SW 1271 (cell line): ENCODE results near the gene TIMM29.
"Not testable (repeated sequence)": the region's sequence is repeated elsewhere in the genome, so short reads cannot be mapped to it uniquely, and the experiment has no call there.

Source experiments
- DNase-seq, 2 experiments: peaks; one replicate each; lab custom pipeline; 2025; lab: John Stamatoyannopoulos, UW

The TIMM29 gene

DNA sequence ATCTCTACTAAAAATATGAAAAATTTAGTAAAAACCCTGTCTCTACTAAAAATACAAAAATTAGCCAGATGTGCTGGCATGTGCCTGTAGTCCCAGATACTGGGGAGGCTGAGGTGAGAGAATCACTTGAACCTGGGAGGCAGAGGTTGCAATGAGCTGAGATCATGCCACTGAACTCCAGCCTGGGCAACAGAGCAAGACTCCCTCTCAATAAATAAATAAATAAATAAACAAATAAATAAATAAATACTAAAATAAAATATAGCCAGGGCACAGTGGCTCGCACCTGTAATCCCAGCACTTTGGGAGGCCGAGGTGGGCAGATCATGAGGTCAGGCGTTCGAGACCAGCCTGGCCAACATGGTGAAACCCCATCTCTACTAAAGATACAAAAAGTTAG is 14.8 kb downstream of the TIMM29 start:
- not testable (repeated sequence) for DNase-seq

DNA sequence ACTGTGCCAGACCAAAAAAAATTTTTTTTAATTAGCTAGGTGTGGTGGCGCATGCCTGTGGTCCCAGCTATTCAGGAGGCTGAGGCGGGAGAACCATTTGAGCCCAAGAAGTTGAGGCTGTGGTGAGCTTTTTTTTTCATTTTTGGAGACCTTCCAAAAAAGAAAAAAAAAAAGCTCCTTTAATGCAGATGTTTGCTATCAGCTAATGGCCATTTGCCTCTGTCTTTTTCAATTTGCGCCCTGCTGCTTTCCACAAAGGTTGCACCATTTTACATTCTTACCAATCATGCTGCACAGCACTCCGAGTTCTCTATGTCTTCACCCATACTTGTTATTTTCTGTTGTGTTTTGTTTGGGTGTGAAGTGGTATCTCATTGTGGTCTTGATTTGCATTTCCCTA is 16.7 kb downstream of the TIMM29 start:
- DNase-seq, result no peak

DNA sequence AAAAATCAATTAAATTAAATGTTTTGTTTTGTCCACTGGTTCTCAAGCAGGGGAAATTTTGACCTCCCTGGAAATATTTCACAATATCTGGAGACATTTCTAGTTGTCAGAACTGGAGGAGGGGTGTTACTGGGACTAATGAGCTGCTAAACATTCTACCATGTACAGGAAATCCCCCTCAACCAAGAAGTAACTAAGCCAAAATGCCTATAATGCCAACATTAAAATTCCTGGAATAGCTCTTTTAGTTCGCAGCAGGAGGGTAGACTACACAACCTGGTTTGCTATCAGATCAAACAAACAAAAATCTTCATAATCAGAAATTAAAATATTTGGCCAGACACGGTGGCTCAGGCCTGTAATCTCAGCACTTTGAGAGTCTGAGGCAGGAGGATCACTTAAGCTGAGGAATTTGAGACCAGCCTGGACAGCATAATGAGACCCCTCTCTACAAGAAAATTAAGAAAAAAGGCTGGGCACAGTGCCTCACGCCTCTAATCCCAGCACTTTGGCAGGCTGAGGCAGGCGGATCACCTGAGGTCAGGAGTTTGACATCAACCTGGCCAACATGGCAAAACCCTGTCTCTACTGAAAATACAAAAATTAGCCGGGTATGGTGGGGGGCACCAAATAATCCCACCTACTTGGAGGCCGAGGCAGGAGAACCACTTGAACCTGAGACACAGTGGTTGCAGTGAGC is 18.5 kb downstream of the TIMM29 start:
- DNase-seq, result peak in 1 of 2 experiments; percentile 52

DNA sequence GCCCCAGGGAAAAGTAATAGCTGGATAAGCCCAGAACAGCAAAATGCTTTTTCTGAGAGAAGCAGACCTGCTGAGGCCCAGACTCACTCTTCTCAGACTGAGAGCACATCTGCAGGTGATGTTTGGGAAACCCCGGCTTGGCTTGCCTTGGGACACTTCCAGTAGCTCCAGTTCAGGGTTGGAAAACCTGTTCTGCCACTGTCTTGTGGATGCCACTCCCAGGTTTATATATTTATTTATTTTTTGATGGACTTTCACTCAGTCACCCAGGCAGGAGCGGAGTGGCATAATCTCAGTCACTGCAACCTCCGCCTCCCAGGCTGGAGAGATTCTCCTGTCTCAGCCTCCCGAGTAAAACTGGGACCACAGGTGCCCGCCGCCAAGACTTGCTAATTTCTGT is 24.2 kb downstream of the TIMM29 start:
- no peak for DNase-seq

DNA sequence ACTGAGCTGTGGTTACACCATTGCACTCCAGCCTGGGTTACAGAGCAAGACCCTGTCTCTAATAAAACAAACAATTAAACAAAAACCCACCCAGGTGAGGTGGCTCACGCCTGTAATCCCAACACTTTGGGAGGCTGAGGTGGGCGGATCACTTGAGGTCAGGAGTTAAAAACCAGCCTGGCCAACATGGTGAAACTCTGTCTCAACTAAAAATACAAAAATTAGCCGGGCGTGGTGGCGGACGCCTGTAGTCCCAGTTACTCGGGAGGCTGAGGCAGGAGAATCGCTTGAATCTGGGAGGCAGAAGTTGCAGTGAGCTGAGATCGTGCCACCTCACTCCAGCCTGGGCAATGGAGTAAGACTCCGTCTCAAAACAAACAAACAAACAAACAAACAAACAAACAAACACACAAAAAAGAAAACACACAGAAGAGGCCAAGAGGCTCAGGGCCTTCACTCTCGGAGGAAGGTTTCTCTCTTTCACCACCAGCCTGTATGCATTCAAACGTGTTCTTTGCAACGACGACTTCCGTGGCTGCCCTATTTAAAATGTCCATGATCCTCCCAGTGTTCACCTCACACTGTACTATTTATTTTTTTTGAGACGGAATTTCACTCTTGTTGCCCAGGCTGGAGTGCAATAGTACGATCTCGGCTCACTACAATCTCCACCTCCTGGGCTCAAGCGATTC is 30.8 kb downstream of the TIMM29 start:
- DNase-seq, result not testable (repeated sequence)

DNA sequence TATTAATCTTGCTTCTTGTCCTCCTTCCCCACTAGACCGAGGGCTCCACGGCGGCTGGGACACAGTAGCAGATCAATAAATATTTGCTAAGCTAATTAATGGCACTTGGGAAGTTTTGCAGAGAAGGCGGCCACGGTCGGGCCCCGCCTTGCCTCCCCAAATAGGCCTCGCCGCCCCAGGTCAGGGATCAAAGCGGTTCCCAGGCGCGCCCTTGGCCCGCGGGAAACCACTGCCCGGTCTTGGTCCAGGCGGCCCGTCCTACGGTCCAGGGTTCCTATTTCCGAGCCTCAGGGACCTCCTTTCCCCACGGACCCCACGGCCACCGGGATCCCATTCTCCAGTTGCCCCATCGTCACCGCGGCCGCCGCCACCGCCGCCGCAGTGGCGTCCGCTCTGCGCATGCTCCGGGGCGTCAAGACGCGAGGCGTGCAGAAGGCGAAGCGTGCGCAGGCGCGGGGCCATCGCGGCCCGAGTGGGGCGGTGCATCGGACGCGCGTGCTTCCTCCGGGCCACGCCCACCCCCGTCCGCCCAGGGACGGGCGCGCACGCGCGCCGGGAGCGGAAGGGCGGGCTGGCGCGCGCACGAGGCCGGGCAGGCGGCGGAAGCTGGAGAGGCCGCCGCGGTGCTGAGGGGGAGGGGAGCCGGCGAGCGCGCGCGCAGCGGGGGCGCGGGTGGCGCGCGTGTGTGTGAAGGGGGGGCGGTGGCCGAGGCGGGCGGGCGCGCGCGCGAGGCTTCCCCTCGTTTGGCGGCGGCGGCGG is 31.9 kb downstream of the TIMM29 start, which contains the start of gene SMARCA4:
SMARCA4 (plus strand) TSS at position 717 of the 759 bp plus-strand sequence. CDS start 23,122 bp downstream, outside the sequence.
- DNase-seq, result peak; percentile 76 to 92

DNA sequence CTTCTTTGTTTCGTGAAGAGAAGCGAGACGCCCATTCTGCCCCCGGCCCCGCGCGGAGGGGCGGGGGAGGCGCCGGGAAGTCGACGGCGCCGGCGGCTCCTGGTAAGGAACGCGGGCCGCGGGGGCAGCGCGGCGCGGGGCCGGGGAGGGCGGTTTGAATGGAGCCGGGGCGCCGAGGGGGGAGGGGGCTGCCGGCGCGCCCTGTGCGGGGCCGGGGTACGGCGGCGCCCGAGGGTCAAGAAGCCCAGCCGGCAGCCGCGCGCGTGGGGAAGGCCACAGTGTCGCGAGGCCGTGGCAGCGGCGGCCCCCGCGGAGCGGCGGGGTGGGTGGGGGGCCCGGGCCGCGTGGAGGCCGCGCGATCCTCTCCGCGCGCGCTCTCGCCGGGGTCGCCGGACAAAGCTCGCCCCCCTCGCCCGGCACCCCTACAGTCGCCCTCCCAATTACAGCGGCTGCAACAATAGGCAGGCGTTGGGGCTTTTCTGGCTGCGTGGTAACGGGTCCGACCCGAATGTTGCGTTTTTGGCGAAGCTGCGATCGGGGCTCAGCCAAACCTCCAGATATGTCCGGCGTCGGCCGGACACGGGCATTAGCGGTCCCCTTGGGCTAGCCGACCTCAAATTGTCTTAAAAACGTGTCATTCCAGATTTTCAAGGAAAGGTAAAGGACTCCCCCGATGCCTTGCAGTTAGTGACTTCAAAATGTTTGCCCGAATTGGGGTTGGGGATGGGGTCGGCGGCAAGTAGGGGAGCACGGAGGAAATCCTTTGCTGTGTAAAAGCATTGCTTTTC is 32.7 kb downstream of the TIMM29 start:
- DNase-seq, result no peak

DNA sequence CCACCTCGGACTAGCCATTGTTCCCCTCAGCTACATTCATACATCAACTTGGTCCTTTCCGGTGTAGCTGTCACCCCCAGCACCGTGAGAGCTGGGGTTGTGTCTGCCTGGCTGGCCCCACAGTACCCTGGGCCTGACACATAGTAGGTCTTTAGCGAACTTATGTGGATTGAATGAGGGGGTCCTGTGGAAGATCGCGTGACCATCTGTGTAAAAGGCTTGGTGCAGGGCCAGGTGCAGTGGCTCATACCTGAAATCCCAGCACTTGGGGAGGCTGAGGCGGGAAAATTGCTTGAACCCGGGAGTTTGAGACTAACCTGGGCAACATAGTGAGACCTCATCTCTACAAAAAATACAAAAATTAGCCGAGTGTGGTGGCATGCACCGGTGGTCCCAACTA is 34.3 kb downstream of the TIMM29 start:
- no peak for DNase-seq

DNA sequence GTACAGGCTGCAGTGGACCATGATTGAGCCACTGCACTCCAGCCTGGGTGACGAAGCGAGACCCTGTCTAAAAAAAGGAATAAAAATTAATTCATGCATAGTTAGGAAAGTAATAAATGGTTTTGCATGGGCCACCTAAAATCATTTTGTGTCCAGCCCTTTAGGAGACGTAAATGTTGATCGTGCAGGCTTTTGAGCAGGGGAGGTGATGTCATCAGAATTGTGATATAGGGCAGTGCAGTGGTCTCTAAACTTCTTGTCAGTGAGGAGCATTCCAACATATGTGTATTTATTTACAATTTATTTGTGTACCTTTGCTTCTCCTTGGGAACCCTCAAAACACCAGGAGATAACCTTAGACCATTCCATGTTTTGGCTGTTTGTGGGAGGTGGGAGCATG is 35.3 kb downstream of the TIMM29 start:
- DNase-seq, result no peak

DNA sequence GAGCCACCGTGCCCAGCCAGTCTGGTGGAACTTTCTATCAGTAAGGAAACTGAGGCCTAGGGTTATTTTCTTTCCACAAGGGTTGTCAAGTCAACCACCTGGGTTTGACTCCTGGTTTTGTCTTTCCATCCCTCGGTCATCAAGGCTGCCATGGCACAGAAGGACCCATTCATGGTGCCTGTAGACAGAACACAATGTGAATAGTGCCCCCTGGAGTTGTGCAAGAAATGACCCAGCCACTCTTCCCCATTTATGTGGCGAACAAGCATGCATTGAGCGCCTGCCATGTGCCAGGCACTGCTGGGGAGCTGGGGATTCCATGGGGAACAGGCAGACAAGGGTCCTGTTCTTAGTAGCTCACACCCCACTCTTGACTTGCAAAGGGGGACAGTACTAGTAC is 36.3 kb downstream of the TIMM29 start:
- DNase-seq, result no peak

DNA sequence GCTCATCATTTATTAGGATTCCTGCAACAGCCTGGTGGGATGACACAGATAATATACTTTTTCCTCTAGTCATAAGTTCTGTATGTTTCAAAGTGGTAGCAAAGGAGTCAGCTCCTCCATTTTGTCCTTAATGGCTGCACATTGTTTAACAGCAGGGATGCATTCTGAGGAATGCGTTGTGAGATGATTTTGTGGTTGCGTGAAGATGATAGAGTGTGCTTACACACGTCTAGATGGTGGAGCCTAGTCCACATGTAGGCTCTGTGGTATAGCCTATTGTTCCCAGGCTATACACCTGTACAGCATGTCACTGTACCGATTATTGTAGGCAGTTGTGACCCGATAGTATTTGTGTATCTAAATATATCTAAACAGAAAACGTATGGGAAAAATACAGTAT is 36.8 kb downstream of the TIMM29 start:
- no peak for DNase-seq

DNA sequence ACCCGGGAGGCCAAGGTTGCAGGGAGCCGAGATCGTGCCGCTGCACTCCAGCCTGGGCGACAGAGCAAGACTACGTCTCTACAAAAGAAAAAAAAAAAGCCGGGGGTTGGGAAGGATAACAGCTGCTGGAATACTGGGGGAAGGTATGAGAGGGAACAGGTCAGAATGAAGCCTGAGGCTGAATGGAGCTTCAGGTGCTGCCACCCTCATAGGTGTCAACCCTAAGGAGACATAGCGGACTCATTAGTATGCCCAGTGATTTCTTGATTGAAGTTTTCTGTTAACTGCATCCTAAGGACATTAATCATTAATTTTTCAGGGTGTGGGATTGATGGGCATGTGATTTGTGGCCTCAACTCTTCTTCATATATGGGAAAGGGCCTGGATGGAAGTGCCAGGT is 38.2 kb downstream of the TIMM29 start:
- no peak for DNase-seq

DNA sequence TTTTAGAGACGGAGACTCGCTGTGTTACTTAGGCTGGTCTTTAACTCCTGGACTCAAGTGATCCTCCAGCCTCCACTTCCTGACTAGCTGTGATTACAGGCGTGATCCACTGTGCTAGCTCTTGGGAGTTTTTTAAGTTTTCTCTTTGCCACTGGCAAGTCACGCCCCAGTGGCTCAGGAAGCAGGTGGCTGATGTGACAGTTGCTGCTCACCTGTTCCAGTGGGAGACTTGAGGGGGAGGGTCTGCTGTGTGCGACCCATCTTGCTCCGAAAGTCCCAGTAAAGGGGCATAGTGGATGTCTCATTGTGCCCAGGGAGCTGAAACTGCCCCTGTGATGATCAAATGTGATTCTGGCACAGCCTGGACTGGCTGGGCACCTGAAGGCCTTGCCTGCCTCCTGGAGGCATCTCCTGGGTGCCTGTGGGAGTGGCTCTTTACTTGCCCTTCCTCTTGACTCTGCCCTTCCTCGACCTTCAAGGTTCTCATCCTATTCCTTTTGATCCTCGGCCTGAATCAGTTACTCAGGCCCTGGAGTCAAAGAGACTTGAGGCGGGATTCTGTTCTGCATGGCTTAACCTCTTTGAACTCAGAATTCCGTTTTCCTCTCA is 40.0 kb downstream of the TIMM29 start:
- no peak for DNase-seq

DNA sequence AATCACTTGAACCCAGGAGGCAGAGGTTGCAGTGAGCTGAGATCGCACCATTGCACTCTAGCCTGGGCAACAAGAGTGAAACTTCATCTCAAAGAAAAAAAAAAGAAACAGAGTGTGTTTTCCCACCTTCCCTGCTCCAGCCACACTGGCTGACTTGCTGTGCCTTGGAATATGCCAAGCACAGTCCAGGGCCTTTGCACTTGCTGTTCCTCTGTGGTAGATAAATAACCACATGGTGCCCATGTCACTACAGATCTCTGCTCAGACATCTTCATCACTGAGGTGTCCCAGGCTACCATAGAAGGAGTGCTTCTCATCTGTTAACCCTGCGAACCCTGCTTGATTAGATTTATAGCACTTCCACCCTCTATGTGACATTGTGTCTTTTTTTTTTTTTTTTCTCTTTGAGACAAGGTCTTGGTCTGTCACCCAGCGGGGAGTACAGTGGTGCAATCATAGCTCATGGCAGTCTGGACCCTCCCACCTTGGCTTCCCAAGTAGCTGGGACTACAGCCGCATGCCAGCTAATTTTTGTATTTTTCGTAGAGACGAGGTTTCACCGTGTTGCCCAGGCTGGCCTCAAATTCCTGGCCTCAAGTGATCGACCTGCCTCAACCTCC is 42.6 kb downstream of the TIMM29 start:
- no peak for DNase-seq

DNA sequence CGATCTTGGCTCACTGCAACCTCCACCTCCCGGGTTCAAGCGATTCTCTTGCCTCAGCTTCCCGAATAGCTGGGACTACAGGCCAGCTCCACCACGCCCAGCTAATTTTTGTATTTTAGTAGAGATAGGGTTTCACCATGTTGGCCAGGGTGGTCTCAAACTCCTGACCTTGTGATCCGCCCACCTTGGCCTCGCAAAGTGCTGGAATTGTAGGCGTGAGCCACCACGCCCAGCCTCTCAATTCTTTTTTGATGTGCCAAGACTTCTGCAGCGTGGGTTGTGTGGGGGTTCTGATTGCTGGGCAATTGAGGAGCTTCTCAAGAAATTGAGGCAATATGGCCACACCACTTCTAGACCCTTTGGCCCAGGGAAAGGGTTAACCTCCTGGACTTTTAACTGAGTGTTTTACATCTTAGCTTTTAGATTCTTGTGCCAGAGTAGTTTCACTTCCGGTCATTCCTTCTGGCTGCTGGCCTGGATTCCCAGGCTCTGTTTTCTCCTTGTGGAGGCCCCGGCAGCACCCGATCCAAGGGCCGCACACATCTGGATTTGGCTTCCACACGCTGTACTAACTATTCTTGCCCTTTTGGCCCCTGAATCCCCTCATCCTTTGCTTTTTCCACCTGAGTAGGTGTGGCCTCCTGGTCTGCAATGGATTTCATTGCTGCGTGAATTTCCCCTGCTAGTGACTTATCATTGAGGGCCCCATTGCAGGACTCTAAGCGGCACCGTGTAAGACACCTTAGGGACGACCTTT is 46.9 kb downstream of the TIMM29 start:
- no peak for DNase-seq

DNA sequence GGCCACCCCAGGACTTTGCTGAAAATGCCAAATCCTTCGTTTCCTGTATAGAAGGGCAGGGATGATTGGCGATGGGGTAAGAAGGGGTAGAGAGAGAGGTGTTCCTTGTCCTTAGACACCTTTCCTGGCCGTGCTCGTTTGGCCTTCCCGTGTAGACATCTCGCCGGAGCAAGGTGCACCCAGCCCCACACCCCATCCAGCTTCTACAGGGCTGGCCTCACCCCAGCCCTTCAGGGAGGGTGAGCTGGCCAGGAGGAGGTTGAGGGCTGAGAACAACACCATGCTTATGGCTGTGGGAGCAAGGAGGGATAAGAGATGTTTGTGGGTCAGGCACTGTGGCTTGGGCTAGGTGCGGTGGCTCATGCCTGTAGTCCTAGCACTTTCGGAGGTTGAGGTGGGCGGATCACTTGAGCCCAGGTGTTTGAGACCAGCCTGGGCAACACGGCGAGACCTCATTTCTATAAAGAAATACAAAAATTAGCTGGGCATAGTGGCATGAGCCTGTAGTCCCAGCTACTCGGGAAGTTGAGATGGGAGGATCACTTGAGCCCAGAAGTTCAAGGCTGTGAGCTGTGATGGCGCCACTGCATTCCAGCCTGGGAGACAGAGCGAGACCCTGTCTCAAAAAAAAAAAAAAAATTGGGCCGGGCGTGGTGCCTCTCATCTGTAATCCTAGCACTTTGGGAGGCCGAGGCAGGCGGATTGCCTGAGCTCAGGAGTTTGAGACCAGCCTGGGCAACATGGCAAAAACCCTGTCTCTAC is 47.7 kb downstream of the TIMM29 start:
- no peak for DNase-seq

DNA sequence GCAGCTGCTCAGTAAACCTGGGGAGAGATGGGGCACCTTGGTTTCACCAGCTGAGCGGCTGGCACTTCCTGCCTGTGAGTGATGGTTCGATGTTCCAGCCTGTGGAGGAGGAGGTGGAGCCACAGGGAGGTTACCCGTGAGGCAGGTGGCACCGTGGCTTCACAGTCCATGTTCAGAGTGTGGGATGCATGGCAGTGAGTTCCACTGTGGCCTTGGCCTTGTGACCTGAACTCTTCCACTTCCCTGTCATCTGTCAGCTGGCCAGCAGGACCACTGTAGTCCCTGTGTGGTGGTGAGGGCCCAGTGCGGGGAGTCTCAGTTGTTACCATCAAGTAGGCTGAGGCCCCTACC is 49.1 kb downstream of the TIMM29 start:
- no peak for DNase-seq
